Measurements from ENCODE around the gene OLA1.

Gene OLA1

GRCh38 chr2:174176898-174177297, 71.4 kb downstream of the OLA1 start:
- DNase-seq, result no peak

- DNase-seq, result no peak
These were observed 73.6 kb downstream of the OLA1 start for GRCh38 chr2:174174741-174175140.

GRCh38 chr2:174172802-174173355, 75.5 kb downstream of the OLA1 start:
- DNase-seq, result no peak

- DNase-seq, result no peak
These were observed 76.5 kb downstream of the OLA1 start for GRCh38 chr2:174171686-174172445.

- no peak for DNase-seq
These were observed 79.0 kb downstream of the OLA1 start for GRCh38 chr2:174169372-174169771.

- DNase-seq, result no peak
These were observed 82.1 kb downstream of the OLA1 start for GRCh38 chr2:174166261-174166660.

- no peak for DNase-seq
These were observed 86.8 kb downstream of the OLA1 start for GRCh38 chr2:174161490-174161889.

GRCh38 chr2:174158003-174158402, 90.3 kb downstream of the OLA1 start:
- DNase-seq, result peak; percentile 72

- peak; percentile 50 for DNase-seq
These were observed 91.3 kb downstream of the OLA1 start for GRCh38 chr2:174157053-174157452.

- peak; percentile 29 for DNase-seq
These were observed 94.3 kb downstream of the OLA1 start for GRCh38 chr2:174153757-174154680.

- DNase-seq, result no peak
These were observed 98.8 kb downstream of the OLA1 start for GRCh38 chr2:174149530-174149929.

GRCh38 chr2:174148833-174149232, 99.5 kb downstream of the OLA1 start:
- no peak for DNase-seq

- DNase-seq, result peak; percentile 14
These were observed 102.5 kb downstream of the OLA1 start for GRCh38 chr2:174145827-174146226.

- no peak for DNase-seq
These were observed 106.0 kb downstream of the OLA1 start for GRCh38 chr2:174142290-174142689.

GRCh38 chr2:174138161-174138560, 110.2 kb downstream of the OLA1 start:
- peak; percentile 52 for DNase-seq

- no peak for DNase-seq
These were observed 112.4 kb downstream of the OLA1 start for GRCh38 chr2:174135981-174136380.

GRCh38 chr2:174125090-174125489, 123.2 kb downstream of the OLA1 start:
- DNase-seq, result no peak

- no peak for DNase-seq
These were observed 124.2 kb downstream of the OLA1 start for GRCh38 chr2:174124181-174124580.

GRCh38 chr2:174122185-174122584, 126.1 kb downstream of the OLA1 start:
- no peak for DNase-seq

GRCh38 chr2:174121612-174122011, 126.7 kb downstream of the OLA1 start:
- no peak for DNase-seq

GRCh38 chr2:174121175-174121574, 127.2 kb downstream of the OLA1 start:
- DNase-seq, result no peak

GRCh38 chr2:174120346-174120745, 128.0 kb downstream of the OLA1 start:
- no peak for DNase-seq

All from hematopoietic multipotent progenitor cell treated with erythropoietin and hydrocortisone succinate and interleukin-3 and kit ligand, for 8 days (in vitro differentiated cells).